ENCODE results near the gene TMEM238.
"Not testable (repeated sequence)": the region's sequence is repeated elsewhere in the genome, so short reads cannot be mapped to it uniquely, and the experiment has no call there.

TMEM238 gene

GRCh38 chr19:55341171-55341588 is 42.9 kb downstream of the TMEM238 start:
- no peak for DNase-seq

GRCh38 chr19:55340784-55341147 is 43.3 kb downstream of the TMEM238 start:
- peak; percentile 56 for DNase-seq

GRCh38 chr19:55339889-55340783 is 44.0 kb downstream of the TMEM238 start:
- DNase-seq, result peak; percentile 54

GRCh38 chr19:55339105-55339888 is 44.8 kb downstream of the TMEM238 start, which contains the start of gene KMT5C:
KMT5C (plus strand) TSS chr19:55339876; CDS start chr19:55341937, 2,061 bp downstream.
- DNase-seq, result peak; percentile 96

GRCh38 chr19:55336101-55336500 is 48.0 kb downstream of the TMEM238 start:
- no peak for DNase-seq

- DNase-seq, result no peak
These were observed 50.2 kb downstream of the TMEM238 start for GRCh38 chr19:55333870-55334269.

- DNase-seq, result not testable (repeated sequence)
These were observed 54.3 kb downstream of the TMEM238 start for GRCh38 chr19:55329791-55330190.
